Endodermal cell (in vitro differentiated cells): ENCODE data around the gene FAM13A. TPM values are rescaled to one million over a fixed set of nuclear protein-coding genes. Genes with fewer than 3 reads are reported as not detected.

Experiments
- DNase-seq: peaks from one replicate; pipeline ENCODE4 v3.0.0-alpha.2; 2017
- H3K27ac ChIP-seq: 2 replicates; pipeline ENCODE4 v1.5.1; 2013; ENCODE audit warnings: mild to moderate bottlenecking, low read depth, low read length, moderate library complexity
- H3K27me3 ChIP-seq: 2 replicates; pipeline ENCODE4 v1.6.1; 2013; ENCODE audit warnings: mild to moderate bottlenecking, low read length, moderate library complexity; ENCODE audit not compliant: insufficient read depth, control insufficient read depth, poor library complexity, severe bottlenecking
- H3K36me3 ChIP-seq: 2 replicates; pipeline ENCODE4 v1.7.0; 2013; ENCODE audit warnings: mild to moderate bottlenecking, low read length, moderate library complexity; ENCODE audit not compliant: control insufficient read depth, insufficient read depth
- H3K4me1 ChIP-seq: one replicate; pipeline ENCODE4 v1.7.0; 2013; ENCODE audit warnings: low read length; ENCODE audit not compliant: control insufficient read depth, insufficient read depth
- H3K4me3 ChIP-seq: 2 replicates; pipeline ENCODE4 v1.5.1; 2013; ENCODE audit warnings: mild to moderate bottlenecking, low read length, moderate library complexity
- H3K9ac ChIP-seq: 2 replicates; pipeline ENCODE4 v1.6.1; 2013; ENCODE audit warnings: mild to moderate bottlenecking, low read length, moderate library complexity; ENCODE audit not compliant: poor library complexity, severe bottlenecking; ENCODE audit errors: extremely low read depth
- H3K9me3 ChIP-seq: 2 replicates; pipeline ENCODE4 v1.6.1; 2013; ENCODE audit warnings: mild to moderate bottlenecking, low read length, moderate library complexity; ENCODE audit not compliant: control insufficient read depth
- H3K27ac Mint-ChIP-seq: 2 replicates; pipeline ENCODE4 v1.8.0; 2020; ENCODE audit warnings: mixed read lengths
- H3K27me3 Mint-ChIP-seq: 2 replicates; pipeline ENCODE4 v1.8.0; 2021; ENCODE audit warnings: mild to moderate bottlenecking, mixed read lengths; ENCODE audit not compliant: insufficient read depth
- H3K36me3 Mint-ChIP-seq: 2 replicates; pipeline ENCODE4 v1.8.0; 2020; ENCODE audit warnings: low read depth, mixed read lengths
- H3K4me1 Mint-ChIP-seq: 2 replicates; pipeline ENCODE4 v1.8.0; 2020; ENCODE audit warnings: mixed read lengths
- H3K4me3 Mint-ChIP-seq: 2 replicates; pipeline ENCODE4 v1.8.0; 2020; ENCODE audit warnings: mild to moderate bottlenecking, moderate library complexity, mixed read lengths
- H3K9me3 Mint-ChIP-seq: 2 replicates; pipeline ENCODE4 v1.8.0; 2020; ENCODE audit warnings: mild to moderate bottlenecking, mixed read lengths
- WGBS, 2 experiments: methylation state at CpG; one replicate each; pipeline versions ENCODE4 v1.1.5 to v1.1.7; 2013; ENCODE audit warnings: missing lambda C conversion rate in 2 of 2, mixed read lengths in 1 of 2; ENCODE audit not compliant: insufficient coverage in 1 of 2, insufficient read length in 1 of 2; 5-methylcytosine and 5-hydroxymethylcytosine counted together
- total RNA-seq, 2 donors: library from RNA; stranded (reverse); fragmentation: NEBNext Ultra II Directional in 1 of 2; extraction: Animal tissue kit (Norgen Biotek cat#: 25700) in 1 of 2; gene quantifications; 2 replicates in 1 of 2; 3 replicates in 1 of 2; pipeline ENCODE4 v1.2.1, GENCODE V29; 2021
- TF ChIP-seq, protein P1 (sequence below): fragments of 200-600 bp; sonication (generic); conservative IDR thresholded peaks from 2 replicates; pipeline ENCODE4 v1.5.0; 2021; ENCODE audit warnings: antibody characterized with exemption, mild to moderate bottlenecking

FAM13A gene
- total RNA-seq, 2 donors from 2014 or later = 13.6 to 17.0 TPM

DNA sequence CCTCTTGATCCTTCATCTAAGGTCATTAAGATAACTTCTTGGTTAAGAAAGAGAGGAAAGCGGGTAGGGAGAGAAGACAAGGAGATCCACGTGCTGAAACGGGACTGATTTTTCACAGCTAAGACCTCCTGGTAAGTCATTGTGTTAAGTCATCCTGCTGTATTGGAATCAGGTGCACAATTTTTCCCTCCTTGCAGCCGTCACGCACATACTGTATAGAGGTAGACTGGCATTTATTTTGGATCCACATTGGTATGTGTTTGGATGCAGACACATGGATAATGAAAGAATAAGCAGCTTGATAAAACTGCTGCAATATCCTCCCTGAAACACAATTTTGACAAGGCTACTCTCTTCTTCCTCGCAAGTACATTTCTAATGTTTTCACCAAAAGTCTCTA lies 299.2 kb downstream of the FAM13A start:
- 70 to 84% methylated on average over 5 to 6 of the region's 6 CpGs for WGBS, 2 experiments
- Mint-ChIP-seq H3K4me3 (no peak overlapping the region), H3K4me1 (peaks cover 31% of the 10 kb centered on the region), H3K27me3 (no peaks in the 10 kb centered on the region), H3K9me3 (no peaks in the 10 kb centered on the region), H3K36me3 (no peaks in the 10 kb centered on the region), H3K27ac (no peak overlapping the region)
- Histone ChIP-seq H3K9me3 (no peaks in the 10 kb centered on the region), H3K27me3 (no peaks in the 10 kb centered on the region), H3K9ac (no peak overlapping the region), H3K36me3 (no peaks in the 10 kb centered on the region), H3K4me3 (peak overlapping the region; percentile 52), H3K4me1 (peaks cover 13% of the 10 kb centered on the region), H3K27ac (no peak overlapping the region)
- DNase-seq = no peak
- TF ChIP-seq, protein P1, sequence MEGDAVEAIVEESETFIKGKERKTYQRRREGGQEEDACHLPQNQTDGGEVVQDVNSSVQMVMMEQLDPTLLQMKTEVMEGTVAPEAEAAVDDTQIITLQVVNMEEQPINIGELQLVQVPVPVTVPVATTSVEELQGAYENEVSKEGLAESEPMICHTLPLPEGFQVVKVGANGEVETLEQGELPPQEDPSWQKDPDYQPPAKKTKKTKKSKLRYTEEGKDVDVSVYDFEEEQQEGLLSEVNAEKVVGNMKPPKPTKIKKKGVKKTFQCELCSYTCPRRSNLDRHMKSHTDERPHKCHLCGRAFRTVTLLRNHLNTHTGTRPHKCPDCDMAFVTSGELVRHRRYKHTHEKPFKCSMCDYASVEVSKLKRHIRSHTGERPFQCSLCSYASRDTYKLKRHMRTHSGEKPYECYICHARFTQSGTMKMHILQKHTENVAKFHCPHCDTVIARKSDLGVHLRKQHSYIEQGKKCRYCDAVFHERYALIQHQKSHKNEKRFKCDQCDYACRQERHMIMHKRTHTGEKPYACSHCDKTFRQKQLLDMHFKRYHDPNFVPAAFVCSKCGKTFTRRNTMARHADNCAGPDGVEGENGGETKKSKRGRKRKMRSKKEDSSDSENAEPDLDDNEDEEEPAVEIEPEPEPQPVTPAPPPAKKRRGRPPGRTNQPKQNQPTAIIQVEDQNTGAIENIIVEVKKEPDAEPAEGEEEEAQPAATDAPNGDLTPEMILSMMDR = no peak

DNA sequence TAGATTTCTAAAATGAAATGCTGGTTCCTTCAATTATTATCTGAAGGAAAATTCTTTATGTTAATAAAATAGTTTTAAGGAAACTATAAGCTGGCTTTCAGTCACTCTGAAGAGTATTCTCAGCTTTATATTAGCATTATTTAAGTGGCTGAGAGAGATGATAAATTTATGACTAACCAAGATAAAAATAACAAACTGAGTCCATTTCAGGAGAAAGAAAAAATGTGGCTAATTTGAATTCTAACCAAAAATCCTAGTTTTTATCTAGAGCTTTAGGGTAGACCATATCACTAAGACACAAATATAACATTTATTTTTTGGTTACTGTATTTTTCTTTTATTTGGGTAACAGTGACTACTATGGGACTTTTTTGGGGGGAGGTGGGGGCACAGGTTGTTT lies 299.9 kb downstream of the FAM13A start:
- TF ChIP-seq, protein P1 = no peak

DNA sequence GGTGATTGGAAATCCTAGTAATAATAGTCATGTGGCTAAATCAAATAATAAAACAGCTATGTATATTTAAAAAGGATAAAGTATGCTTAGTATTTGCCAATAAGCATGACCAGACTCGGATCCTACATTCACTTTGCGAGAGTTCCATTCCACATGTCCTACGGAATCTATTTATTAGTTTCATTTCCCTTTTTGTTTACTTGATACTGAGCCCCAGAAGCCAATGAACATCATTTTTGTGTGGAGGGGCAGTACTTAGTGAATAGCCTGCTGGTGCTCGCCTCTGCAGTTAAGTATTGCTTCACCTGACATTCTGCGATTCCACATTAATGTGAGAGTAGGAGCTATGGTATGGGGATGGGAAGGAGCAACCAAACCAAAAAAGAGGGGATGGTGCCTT lies 300.8 kb downstream of the FAM13A start:
- Mint-ChIP-seq H3K36me3 (peaks cover 2% of the 10 kb centered on the region), H3K27ac (no peak overlapping the region), H3K4me3 (no peak overlapping the region), H3K27me3 (no peaks in the 10 kb centered on the region), H3K9me3 (no peaks in the 10 kb centered on the region), H3K4me1 (peaks cover 35% of the 10 kb centered on the region)
- H3K4me3 ChIP-seq = no peak overlapping the region
- H3K9ac ChIP-seq = no peak overlapping the region
- 95 to 100% methylated on average over 2 to 5 of the region's 5 CpGs for WGBS, 2 experiments
- H3K9me3 ChIP-seq = no peaks in the 10 kb centered on the region
- no peak for DNase-seq
- H3K27ac ChIP-seq = no peak overlapping the region
- no peaks in the 10 kb centered on the region for H3K36me3 ChIP-seq
- H3K27me3 ChIP-seq = no peaks in the 10 kb centered on the region
- peaks cover 13% of the 10 kb centered on the region for H3K4me1 ChIP-seq
- TF ChIP-seq, protein P1 = no peak

More for the DNA sequence above, 299.9 kb downstream of the FAM13A start:
- H3K4me1 ChIP-seq = peaks cover 13% of the 10 kb centered on the region
- no peak overlapping the region for H3K9ac ChIP-seq
- no peaks in the 10 kb centered on the region for H3K9me3 ChIP-seq
- Mint-ChIP-seq H3K9me3 (no peaks in the 10 kb centered on the region), H3K27ac (no peak overlapping the region), H3K27me3 (no peaks in the 10 kb centered on the region), H3K4me3 (no peak overlapping the region), H3K36me3 (no peaks in the 10 kb centered on the region), H3K4me1 (peaks cover 35% of the 10 kb centered on the region)
- no peak overlapping the region for H3K4me3 ChIP-seq
- no peaks in the 10 kb centered on the region for H3K36me3 ChIP-seq
- H3K27ac ChIP-seq = no peak overlapping the region
- no peaks in the 10 kb centered on the region for H3K27me3 ChIP-seq
- DNase-seq = no peak
